ENCODE data around the gene FUT7.
"Not testable (repeated sequence)": the region's sequence is repeated elsewhere in the genome, so short reads cannot be mapped to it uniquely, and the experiment has no call there.

The FUT7 gene

DNA sequence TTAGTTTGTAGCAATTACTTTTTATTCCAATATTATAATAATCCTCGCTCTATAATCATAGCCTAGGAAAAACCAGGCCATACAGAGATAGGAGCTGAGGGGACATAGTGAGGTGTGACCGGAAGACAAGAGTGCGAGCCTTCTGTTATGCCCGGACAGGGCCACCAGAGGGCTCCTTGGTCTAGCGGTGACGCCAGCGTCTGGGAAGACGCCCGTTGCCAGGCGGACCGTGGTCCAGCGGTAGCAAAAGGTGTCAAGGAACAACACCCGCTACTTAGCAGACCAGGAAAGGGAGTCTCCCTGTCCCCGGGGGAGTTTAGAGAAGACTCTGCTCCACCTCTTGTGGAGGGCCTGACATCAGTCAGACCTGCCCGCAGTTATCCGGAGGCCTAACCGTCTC, 27.6 kb downstream of the FUT7 start:
- not testable (repeated sequence) for DNase-seq (ENCODE audit: low read depth in 3 of 3)

DNA sequence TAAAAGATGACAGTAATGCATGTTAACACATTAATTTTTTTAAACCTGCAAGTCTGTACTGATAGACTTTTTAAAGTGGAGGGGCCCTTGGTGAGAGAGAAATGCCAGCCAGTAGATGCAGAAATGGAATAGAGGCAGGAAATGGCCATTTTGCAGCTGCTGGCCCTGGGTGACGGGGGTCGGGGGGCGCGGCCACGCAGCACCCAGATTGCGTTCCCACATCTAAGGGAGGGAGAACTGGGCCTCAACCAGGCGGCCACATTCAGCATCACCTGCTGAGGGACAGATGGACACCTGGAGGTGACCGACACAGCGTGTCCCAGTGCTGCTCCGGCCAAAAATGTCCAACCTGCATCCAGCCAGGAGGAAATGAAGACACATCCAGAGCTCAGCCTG, 29.2 kb downstream of the FUT7 start:
- no peak for DNase-seq (ENCODE audit: low read depth in 3 of 3)

DNA sequence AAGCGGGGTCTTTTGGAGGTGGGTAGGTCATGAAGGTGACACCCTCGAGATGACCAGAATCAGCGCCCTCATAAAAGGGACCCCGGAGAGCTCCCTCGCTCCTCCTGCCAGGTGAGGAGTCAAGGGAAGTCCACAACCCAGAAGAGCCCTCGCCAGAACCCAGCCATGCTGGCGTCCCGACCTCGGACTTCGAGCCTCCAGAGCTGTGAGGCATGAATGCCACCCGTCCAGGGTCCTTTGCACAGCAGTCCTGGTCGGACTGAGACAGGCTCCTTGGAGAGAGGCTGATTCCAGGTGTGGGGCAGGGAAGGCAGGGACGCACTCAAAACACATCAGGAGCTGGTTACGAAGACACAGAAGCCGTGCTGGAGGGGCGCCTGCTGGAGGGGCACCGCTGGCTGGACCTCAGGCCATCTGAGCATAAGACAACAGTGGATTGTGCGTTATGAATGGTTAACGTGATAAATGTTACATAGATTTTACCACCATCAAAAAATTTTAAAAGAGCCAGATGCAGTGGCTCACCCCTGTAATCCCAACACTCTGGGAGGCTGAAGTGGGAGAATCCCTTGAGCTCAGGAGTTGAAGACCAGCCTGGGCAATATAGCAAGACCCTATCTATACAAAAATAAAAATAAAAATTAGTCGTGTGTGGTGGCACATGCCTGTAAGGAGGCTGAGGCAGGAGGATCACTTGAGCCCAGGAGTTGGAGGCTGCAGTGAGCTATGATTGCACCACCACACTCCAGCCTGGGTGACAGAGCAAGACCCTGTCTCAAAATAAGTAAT, 29.8 kb downstream of the FUT7 start:
- no peak for DNase-seq (ENCODE audit: low read depth in 3 of 3)

GRCh38 chr9:137000177-137000930, 31.5 kb downstream of the FUT7 start:
- DNase-seq (ENCODE audit: low read depth in 3 of 3): no peak

DNA sequence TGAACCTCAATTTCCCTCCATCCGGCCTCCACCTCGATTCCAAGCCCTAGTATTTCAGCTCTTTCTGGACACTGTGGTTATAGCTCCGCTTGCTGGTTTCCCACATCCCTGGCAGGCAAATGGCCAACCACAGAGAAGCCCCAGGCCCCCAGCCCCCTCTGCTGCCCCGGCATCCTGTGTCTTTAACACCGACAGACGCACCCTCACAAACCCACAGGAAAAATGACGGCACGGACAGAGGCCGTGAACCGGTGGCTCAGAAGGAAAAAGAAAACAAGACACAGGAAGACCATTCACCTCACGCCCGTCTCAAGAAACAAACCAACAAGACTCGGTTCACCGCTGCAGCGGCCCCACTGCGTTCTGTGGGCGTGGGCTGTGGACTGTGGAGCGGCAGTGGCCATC, 34.1 kb downstream of the FUT7 start:
- DNase-seq (ENCODE audit: low read depth in 3 of 3): no peak

- DNase-seq (ENCODE audit: low read depth in 3 of 3): no peak
These were observed 34.5 kb downstream of the FUT7 start for GRCh38 chr9:136997371-136997770.

DNA sequence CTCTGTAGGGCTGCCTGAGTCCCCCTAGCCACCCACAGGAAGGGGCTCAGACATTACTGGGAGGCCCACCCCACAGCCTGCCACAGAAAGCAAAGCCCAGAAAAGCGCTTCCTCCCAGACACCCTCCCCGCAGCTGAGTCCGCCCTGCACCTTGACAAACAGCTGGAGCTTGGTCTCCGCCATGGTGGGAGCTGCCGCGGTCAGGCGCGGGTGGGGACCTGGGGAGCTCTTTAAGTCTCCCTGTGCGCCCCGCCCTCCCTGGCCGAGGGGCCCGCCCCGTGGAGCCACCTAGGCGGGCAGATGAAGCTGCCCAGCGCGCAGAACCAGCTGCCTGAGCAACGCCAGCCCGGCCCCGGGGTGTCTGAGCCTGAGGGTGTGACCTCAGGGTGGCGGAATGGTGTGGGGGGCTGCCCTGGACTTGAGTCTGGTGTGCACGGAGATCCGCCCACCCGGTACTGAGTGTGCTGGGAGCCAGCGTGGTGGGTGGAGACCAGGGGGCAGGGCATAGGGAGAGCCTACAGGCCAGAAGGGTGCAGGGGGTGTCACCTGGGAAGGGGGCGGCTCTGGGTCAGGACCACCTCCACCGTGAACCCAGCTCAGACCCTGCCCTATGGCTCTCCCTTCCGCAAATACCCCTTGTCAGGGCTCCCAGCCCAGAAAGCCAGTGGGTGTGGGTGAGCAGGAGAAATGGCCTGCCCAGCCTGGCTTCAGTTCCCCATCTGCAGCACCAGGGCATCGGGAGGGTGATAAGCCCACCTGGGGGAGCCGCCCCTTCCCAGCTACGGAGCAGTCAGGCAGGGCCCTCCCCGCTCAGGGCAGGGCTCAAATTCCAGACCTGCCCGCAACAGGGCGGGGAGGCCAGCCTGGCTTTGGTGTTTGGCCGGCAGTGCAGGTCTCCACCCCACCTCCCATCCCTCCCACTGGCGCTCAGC, 35.3 kb downstream of the FUT7 start, which contains the start of gene CLIC3:
CLIC3 (minus strand) TSS at position 208 of the 932 bp plus-strand sequence; CDS start at position 183, 25 bp downstream.
- DNase-seq (ENCODE audit: low read depth in 3 of 3): peak in 1 of 3 experiments; percentile 15

DNA sequence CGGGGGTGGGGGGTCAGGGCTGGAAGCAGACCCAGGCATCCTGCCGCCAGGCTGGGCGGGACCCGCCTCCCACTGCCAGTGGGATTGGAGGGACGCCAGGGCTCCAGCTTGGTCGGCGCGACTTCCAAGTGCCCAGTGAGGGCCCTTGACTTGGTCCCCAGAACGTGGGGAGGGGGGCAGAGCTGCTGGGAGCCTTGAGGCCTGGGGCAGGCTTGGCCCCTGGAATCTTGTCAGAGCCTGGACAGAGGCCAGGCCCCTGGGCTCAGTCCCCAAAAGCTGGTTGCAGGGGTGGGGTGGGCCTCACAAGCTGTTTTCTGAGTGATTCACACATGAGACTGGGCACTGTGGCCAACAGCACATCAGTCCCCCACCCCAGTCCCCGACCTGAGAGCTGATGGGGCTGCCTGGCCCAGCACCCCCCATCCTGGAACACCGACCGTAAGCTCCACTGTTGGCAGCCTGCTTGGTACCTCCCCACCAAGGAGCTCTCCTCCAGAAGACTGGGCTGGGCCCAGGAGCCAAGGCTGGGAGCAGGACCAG, 36.0 kb downstream of the FUT7 start:
- DNase-seq (ENCODE audit: low read depth in 3 of 3): no peak

- no peak for DNase-seq (ENCODE audit: low read depth in 3 of 3)
These were observed 36.5 kb downstream of the FUT7 start for GRCh38 chr9:136995362-136995761.

DNA sequence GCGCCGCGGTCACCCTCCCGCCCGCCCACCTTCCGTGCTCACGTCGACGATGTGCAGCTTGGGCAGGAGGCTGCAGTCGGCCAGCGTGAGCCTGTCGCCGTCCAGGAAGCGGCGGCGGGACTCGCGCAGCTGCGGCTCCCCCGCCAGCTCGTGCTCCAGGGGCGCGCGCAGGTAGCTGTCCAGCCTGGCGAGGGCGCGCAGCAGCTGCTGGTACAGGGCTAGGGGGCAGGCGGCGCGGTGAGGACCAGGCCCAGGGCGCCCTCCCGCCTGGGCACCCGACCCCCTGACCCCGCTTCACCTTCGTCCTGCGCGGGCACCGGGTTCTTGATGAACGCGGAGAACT, 37.0 kb downstream of the FUT7 start:
- DNase-seq (ENCODE audit: low read depth in 3 of 3): no peak

- DNase-seq (ENCODE audit: low read depth in 3 of 3): no peak
These were observed 37.6 kb downstream of the FUT7 start for GRCh38 chr9:136994180-136994887.

GRCh38 chr9:136992819-136993369, 39.0 kb downstream of the FUT7 start:
- no peak for DNase-seq (ENCODE audit: low read depth in 3 of 3)

- peak; percentile 89 to 96 (median 90) for DNase-seq (ENCODE audit: low read depth in 3 of 3)
These were observed 39.7 kb downstream of the FUT7 start, which contains the start of gene PAXX for GRCh38 chr9:136991993-136992818. Gene PAXX (plus strand): TSS chr9:136992422. CDS start chr9:136992444, 22 bp downstream.

- no peak for DNase-seq (ENCODE audit: low read depth in 3 of 3)
These were observed 41.5 kb downstream of the FUT7 start for GRCh38 chr9:136990242-136990911.

DNA sequence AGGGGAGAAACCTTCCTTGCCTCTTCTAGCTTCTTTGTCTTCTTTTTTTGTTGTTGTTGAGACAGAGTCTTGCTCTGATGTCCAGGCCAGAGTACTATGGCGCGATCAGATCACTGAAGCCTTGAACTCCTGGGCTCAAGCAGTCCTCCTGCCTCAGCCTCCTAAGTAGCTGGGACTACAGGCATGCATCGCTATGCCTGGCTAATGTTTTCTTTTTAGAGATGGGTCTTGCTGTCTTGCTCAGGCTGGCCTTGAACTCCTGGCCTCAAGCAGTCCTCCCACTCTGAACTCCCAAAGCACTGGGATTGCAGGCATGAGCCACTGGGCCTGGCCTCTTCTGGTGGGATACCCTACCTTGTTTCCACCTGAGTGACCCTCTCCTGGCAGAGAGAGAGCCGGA, 43.0 kb downstream of the FUT7 start:
- DNase-seq (ENCODE audit: low read depth in 3 of 3): no peak

DNA sequence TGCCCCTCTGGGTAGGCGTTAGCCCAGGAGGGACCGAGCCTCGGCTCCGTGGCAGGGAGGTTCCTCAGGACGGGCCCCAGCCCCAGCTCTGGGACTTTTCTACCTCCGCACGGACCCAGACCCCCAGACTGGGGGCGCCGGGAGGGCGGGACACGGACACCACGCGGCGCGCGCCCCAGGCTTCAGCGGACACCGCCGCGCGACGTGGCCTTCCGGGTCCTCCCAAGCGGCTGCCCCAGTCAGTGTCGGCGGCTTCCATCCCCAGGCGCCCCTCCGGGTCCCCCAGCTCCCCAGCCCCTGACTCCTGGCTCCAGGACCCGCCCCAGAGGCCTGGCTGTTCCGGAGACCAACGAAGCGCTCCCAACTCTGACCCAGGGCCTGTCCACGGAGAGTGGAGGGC, 46.0 kb downstream of the FUT7 start:
- no peak for DNase-seq (ENCODE audit: low read depth in 3 of 3)

DNA sequence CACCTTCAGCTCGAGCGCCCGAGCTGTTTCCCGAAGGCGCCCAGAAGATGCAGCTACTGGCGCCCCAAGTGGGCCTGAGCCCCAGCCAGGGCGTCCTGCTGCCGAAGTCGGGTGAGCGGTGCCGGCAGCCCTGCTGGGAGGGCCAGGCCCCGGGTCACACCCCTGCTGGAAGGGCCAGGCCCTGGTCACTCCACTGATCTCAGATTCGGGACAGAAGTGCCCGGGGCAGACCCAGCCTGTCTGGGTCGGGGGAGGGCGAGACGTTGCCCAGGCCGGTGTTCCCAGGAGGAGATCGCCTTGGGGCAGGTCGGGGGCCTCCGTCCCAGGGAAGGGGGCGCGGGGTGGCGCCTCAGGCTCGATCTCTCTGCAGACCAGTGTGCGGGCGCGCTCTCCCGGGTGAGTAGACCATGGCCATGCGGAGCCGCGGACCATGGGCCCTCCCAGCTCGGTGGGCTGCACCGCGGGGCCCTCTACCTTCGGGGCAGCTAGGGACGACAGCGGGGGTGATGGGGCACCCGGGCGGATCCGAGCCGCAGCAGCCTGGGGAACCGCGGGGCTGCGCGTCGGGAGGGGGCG, 46.8 kb downstream of the FUT7 start:
- DNase-seq (ENCODE audit: low read depth in 3 of 3): no peak

GRCh38 chr9:136984464-136985026, 47.3 kb downstream of the FUT7 start:
- DNase-seq (ENCODE audit: low read depth in 3 of 3): no peak

All from stimulated activated CD4-positive, alpha-beta T cell treated with anti-CD3 and anti-CD28 coated beads, TNF-alpha, amount 100 ng/mL, for 4 hours (primary cell).